Endometrial microvascular endothelial cells (primary cell): ENCODE results near the gene AGGF1. TPM values are rescaled to one million over a fixed set of nuclear protein-coding genes. Genes with fewer than 3 reads are reported as not detected.
"Not testable (repeated sequence)": the region's sequence is repeated elsewhere in the genome, so short reads cannot be mapped to it uniquely, and the experiment has no call there.

Experiments
- in situ Hi-C: cut with HindIII; loops from 2 replicates; pipeline ENCODE4 v1.10.0; 2017; ENCODE audit warnings: low sequenced_read_pairs, low pct_unique_long_range_greater_than_20kb; ENCODE audit errors: inconsistent ontology term
- total RNA-seq: library from RNA; depleted of rRNA; stranded (reverse); fragments of >200 nt; gene quantifications from one replicate; pipeline ENCODE4 v1.2.3, GENCODE V29; 2015; ENCODE audit errors: inconsistent ontology term

AGGF1 gene
- total RNA-seq, 1 donor from 2014 or later: 12.5 TPM

DNA sequence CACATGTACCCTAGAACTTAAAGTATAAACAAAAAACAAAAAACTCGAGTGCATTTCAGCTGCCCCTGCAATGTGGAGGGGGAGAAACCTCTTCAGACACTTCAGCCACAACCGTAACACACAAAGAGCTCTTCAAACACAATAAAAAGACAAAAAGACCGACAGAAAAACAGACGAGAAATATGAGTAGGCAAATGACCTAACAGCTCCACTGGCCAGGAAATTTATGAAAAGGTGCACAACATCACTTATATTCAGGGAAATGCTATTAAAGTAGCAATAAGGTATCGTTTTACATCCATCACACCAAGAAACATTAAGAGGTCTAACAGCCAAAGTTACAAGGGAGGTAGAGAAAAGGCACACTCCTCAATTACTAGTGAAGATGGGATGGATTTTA lies 50.7 kb downstream of the AGGF1 start:
- in situ Hi-C loops: no loop called here

DNA sequence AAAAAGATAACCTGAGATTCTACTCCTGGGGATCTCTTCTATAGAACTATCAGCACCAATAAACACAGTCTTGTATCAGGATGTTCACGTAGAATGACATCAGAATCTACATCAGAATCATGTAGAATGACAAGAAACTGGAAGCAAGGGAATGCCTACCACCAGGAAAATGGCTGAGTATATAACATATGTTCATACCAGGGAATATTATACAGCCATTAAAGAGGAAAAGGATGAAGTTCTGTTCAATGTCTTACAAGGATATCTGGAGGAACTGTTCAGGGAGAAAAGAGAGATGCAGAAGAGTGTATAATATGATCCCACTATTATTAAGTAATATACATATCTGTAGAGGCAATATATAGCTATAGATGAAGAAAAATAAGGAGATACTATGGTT lies 52.1 kb downstream of the AGGF1 start:
- in situ Hi-C loops: no loop called here

DNA sequence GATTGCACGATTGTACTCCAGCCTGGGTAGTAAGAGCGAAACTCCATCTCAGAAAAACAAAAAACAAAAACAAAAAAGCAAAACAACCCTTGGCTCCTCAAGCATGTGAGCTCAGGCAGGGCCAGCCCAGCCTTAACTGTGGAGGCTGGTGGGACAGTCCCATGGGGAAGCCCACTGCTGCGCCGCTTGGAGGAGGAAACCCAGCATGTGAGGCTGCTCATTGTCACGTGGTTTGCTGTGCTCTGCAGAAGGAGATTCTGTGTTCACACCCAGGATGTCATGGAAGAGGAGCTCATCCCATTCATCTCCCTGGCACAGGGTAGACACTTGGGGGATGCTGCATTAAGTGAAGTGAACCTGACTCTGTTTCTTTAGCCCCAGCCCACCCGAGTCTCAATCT lies 52.9 kb downstream of the AGGF1 start:
- in situ Hi-C loops: no loop called here

GRCh38 chr5:77086368-77086688 lies 56.1 kb downstream of the AGGF1 start:
- in situ Hi-C loops: no loop called here

- in situ Hi-C loops: no loop called here
Observed at GRCh38 chr5:77086689-77087483, 56.7 kb downstream of the AGGF1 start, which contains the start of gene ZBED3. ZBED3 (minus strand) TSS chr5:77087285; CDS start chr5:77077878, 9,407 bp downstream.

DNA sequence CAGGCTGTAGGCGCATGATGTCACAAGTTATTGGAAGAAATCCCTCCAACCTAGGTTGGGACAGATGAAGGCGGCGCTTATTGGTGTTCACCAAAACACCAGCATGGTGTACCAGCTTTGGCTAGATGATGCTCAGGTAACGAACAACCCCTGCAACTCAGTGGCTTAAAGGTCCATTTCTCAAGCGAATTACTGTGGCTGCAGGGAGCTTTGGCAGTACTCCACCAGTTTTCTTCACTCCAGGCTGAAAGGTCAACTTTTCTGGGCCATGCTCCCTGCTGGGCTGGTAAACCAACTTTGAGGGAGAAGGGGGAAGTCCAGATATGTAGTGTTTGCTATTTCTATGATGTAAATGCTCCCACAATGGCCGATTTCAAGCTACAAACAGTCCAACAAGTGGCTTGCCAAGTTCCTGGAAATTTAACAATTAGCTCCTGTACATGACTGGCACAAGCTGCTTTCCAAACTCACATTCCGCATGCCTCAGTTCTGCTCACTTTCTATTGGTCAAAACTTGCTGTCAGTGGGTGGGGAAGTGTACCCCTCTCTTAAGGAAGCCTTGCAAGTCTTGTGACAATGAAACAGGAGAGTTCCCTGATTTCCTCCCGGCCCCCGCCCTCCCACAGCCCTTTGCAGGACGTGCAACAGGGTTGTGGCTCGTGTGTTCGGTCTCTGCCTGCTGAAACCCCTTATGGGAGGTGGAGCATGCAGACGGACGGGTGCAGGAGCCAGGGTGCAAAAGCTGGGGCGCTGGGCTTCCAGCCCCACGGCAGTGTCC lies 57.5 kb downstream of the AGGF1 start:
- in situ Hi-C loops: no loop called here

GRCh38 chr5:77095189-77095588 lies 65.0 kb downstream of the AGGF1 start:
- in situ Hi-C loops: no loop called here

GRCh38 chr5:77101298-77101697 lies 71.1 kb downstream of the AGGF1 start:
- in situ Hi-C loops: no loop called here

DNA sequence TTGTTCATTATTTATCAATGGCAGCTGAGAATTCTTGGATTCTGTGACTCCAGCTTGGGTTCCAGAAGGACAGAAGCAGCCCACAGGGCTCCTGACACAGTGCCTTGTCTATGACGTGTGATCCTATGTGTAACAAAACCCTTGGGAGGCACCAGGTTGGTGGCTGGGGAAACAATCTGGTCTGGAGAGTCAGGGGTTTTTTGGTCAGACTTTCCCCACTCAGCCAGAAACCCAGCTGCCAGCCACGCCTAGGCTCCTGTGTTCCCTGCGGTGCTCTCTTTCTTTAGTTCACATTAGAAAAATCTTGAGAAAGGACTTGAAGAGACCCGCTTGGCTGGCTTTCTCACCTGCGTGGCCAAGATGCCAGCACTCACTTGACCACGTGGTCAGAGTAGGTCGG lies 72.3 kb downstream of the AGGF1 start:
- in situ Hi-C loops: no loop called here

DNA sequence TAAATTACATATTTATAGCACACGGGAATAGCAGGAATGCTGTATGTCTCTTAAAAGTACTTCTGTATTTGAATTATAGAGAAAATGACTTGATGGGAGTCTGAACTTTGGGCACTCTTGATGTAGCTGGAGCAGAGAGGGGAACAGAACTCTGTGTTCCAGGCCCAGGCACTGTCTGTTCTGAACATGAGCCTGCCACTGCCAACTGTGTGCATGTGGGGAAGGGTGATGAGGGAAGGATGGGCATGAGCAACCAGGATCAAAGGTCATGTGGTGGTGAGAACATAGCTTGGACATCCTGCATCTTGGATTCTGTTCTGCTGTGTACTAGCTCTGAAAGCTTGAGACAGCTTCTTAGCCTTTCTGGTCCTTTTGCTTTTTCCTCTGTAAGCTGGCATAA lies 73.3 kb downstream of the AGGF1 start:
- in situ Hi-C loops: no loop called here

GRCh38 chr5:77104813-77105212 lies 74.6 kb downstream of the AGGF1 start:
- in situ Hi-C loops: no loop called here

DNA sequence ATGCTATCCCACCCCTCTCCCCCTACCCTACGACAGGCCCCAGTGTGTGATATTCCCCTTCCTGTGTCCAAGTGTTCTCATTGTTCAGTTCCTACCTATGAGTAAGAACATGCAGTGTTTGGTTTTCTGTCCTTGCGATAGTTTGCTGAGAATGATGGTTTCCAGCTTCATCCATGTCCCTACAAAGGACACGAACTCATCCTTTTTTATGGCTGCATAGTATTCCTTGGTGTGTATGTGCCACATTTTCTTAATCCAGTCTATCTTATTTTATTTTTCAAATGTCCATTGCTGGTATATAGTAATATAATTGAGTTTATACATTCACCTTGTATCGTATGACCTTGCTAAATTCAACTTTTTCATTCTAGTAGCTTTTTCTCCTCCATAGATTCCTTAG lies 76.8 kb downstream of the AGGF1 start:
- in situ Hi-C loops: not testable (repeated sequence)

Other genes starting within 250 kb of the AGGF1 start
- gene F2RL1, start 211.4 kb upstream of the AGGF1 start, total RNA-seq: 13.8 TPM
- not detected for gene S100Z, start 180.4 kb upstream of the AGGF1 start, total RNA-seq
- gene CRHBP, start 77.4 kb upstream of the AGGF1 start, total RNA-seq: not detected
- gene ZBED3, start 56.9 kb downstream of the AGGF1 start, total RNA-seq: 2.0 TPM
- gene PDE8B, start 180.3 kb downstream of the AGGF1 start, total RNA-seq: not detected